Ovary (tissue), 9 donors: ENCODE measurements around the gene CHRM4. TPM values are rescaled to one million over a fixed set of nuclear protein-coding genes. Genes with fewer than 3 reads are reported as not detected.
A peak's percentile ranks its signal among the peaks of the same experiment; 100 is the strongest.

Experiments used
- DNase-seq, 5 donors: peaks; one replicate each; pipeline ENCODE4 v3.0.0-alpha.2; 2019 to 2020
- H3K27ac ChIP-seq, 2 donors: fragments of 200-600 bp; one replicate each; pipeline versions ENCODE4 v1.5.1 to v1.8.0; 2019 to 2022
- H3K27me3 ChIP-seq: fragments of 200-600 bp; one replicate; pipeline ENCODE4 v1.8.0; 2022
- H3K36me3 ChIP-seq: fragments of 200-600 bp; sonication (generic); one replicate; pipeline ENCODE4 v1.5.1; 2019
- H3K4me1 ChIP-seq: one replicate; pipeline ENCODE4 v1.8.1; 2013; ENCODE audit warnings: mild to moderate bottlenecking, moderate library complexity; ENCODE audit not compliant: insufficient read depth
- H3K4me3 ChIP-seq: fragments of 200-600 bp; sonication (generic); one replicate; pipeline ENCODE4 v1.5.1; 2017
- H3K9me3 ChIP-seq, 2 donors: fragments of 200-600 bp in 1 of 2; sonication (generic) in 1 of 2; one replicate each; pipeline versions ENCODE4 v1.5.1 to v1.8.1; 2013 to 2019; ENCODE audit warnings: mild to moderate bottlenecking in 1 of 2, moderate library complexity in 1 of 2
- EP300 ChIP-seq: sonication (generic); formaldehyde crosslinking; IDR thresholded peaks from one replicate; pipeline ENCODE4 v1.6.1; 2017; ENCODE audit warnings: antibody characterized with exemption
- POLR2A ChIP-seq: fragments of 450-650 bp; IDR thresholded peaks from one replicate; pipeline ENCODE4 v1.6.1; 2017; ENCODE audit warnings: antibody characterized with exemption, mild to moderate bottlenecking, moderate library complexity
- WGBS, 3 donors: extraction: QIAGEN DNeasy Blood & Tissue Kit in 1 of 3; methylation state at CpG; one replicate each; pipeline versions ENCODE4 v1.1.5 to v1.1.7; 2013 to 2017; 5-methylcytosine and 5-hydroxymethylcytosine counted together
- intact Hi-C, 4 donors: fragments of 100-400 bp; cut with DNase I; formaldehyde crosslinking; loops; one replicate each; pipeline versions ENCODE4 v1.11.0 to v1.15.1; 2022 to 2023
- polyA plus RNA-seq, 2 donors: library from polyadenylated mRNA; stranded (reverse); fragments of 200-250 nt in 1 of 2; fragments of 350-450 nt in 1 of 2; fragmentation: Illumina TruSeq in 1 of 2; extraction: RNeasy Lipid Tissue Mini Kit (QIAGEN cat#74804) in 1 of 2; gene quantifications; one replicate each; pipeline ENCODE4 v1.2.3, GENCODE V29; 2013 to 2014
- total RNA-seq, 7 donors: library from RNA; depleted of rRNA in 2 of 7; stranded (reverse); fragments of >200 nt in 2 of 7; fragmentation: NEBNext Ultra II Directional in 3 of 7; extraction: Animal tissue kit (Norgen Biotek cat#: 25700) in 3 of 7; gene quantifications; one replicate each; pipeline versions ENCODE4 v1.1.0 to v1.2.4, GENCODE V29; 2016 to 2023
- TF ChIP-seq, protein P1 (sequence below), 3 donors: fragments of 450-650 bp in 2 of 3; fragments of 200-600 bp in 1 of 3; IDR thresholded peaks; one replicate each; pipeline versions ENCODE4 v1.5.1 to v1.8.0; 2016 to 2022; ENCODE audit warnings: antibody characterized with exemption in 3 of 3, mild to moderate bottlenecking in 1 of 3
- donor health status: DM: no; HTN: no; CAD: no; lungs with moderate emphysema.
- donor health status: DM: no; HTN: no; CAD: no.
- donor health status: Bipolar disorder and iron deficiency.
- donor health status: DM: yes; HTN: yes; CAD: no.
- donor health status: DM: no; HTN: no; CAD: no.
- donor health status: DM: yes; HTN: yes; CAD: no.

CHRM4 gene
- total and polyA plus RNA-seq, 9 donors = 0.16 to 0.42 (median 0.21) TPM; not detected in 3

DNA sequence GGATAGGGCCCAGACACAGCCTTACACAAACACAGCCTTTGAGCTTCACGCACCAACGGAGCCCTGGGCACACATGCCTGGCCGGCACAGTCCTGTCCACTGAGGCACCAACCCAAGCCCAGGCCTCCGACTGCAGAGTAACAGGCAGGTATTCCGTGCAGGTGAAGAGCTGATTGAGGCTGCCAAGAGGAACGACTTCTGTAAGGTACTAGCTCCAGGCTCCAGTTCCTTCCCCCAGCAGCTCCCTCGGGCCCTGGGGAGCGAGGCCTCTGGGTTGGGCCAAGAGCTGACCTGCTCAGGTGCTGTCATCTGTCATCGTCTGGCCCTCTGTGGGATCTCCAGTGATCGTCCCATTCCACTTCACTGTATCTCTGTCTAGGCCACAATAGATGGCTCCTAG is 13.3 kb downstream of the CHRM4 start:
- TF ChIP-seq EP300 (no peak), POLR2A (no peak)
- TF ChIP-seq, protein P1, sequence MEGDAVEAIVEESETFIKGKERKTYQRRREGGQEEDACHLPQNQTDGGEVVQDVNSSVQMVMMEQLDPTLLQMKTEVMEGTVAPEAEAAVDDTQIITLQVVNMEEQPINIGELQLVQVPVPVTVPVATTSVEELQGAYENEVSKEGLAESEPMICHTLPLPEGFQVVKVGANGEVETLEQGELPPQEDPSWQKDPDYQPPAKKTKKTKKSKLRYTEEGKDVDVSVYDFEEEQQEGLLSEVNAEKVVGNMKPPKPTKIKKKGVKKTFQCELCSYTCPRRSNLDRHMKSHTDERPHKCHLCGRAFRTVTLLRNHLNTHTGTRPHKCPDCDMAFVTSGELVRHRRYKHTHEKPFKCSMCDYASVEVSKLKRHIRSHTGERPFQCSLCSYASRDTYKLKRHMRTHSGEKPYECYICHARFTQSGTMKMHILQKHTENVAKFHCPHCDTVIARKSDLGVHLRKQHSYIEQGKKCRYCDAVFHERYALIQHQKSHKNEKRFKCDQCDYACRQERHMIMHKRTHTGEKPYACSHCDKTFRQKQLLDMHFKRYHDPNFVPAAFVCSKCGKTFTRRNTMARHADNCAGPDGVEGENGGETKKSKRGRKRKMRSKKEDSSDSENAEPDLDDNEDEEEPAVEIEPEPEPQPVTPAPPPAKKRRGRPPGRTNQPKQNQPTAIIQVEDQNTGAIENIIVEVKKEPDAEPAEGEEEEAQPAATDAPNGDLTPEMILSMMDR (IDR thresholded peaks at IDR 0.05) = no peak
- no peaks in the 10 kb centered on the region for H3K36me3 ChIP-seq
- no peaks in the 10 kb centered on the region for H3K27me3 ChIP-seq
- H3K27ac ChIP-seq = no peak overlapping the region
- peaks cover 6% of the 10 kb centered on the region for H3K4me1 ChIP-seq
- H3K4me3 ChIP-seq = no peak overlapping the region
- DNase-seq = peak in 1 of 5 donors; percentile 30
- H3K9me3 ChIP-seq = no peaks in the 10 kb centered on the region
- intact Hi-C loops = loop anchor here in 1 of 4 donors (10.0 kb wide), 1 partner anchor 167 kb away; no protein-coding TSS in a partner anchor
- WGBS, 3 donors = 86 to 92% (median 88%) methylated on average over 10 of the region's 10 CpGs

DNA sequence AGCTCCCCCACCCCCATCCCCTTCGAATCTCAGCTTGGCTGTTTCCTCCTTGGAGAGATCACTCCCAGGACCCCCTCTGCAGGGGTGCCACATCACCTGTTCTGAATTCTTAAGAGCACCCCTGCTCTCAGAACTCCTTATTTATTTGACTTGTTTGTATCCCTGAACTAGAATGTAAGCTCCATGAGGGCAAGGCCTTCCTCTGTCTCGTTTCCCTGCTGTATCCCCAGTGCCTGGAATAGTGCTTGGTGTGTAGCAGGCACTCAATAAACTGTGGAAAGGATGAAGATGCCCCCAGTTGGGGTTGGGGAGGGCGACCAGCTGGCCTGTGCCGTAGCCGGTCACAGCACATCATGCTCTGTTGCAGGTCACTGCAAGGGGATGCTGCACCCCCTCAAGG is 13.7 kb downstream of the CHRM4 start:
- no peaks in the 10 kb centered on the region for H3K36me3 ChIP-seq

DNA sequence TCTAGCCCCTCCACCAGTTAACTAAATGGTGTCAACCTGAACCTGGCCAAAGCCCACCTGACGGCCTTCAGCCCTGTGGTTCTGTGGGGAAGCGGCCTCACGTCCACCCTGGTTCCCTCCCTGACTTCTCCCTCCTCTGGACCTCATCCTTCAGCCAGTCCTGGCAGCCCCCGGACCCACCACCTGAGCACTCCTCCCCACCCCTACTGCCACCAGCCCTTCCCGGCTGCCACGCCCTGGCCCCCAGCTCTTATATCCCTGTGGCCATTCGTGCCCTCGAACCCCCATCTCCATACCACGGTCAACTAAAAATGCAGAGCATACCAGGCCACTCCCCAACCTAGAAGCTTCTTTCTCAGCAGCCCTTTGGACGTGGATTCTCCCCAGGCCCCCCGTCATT is 14.3 kb downstream of the CHRM4 start:
- no peaks in the 10 kb centered on the region for H3K27me3 ChIP-seq
- H3K4me3 ChIP-seq = no peak overlapping the region
- no peaks in the 10 kb centered on the region for H3K36me3 ChIP-seq
- intact Hi-C loops = loop anchor here in 1 of 4 donors (10.0 kb wide), 1 partner anchor 168 kb away; no protein-coding TSS in a partner anchor
- peak in 1 of 5 donors; percentile 26 for DNase-seq
- no peak overlapping the region for H3K27ac ChIP-seq
- no peaks in the 10 kb centered on the region for H3K4me1 ChIP-seq
- TF ChIP-seq POLR2A (no peak), EP300 (no peak)
- TF ChIP-seq, protein P1 (IDR thresholded peaks at IDR 0.05) = no peak
- no peaks in the 10 kb centered on the region for H3K9me3 ChIP-seq
- 90 to 92% (median 90%) methylated on average over 11 of the region's 11 CpGs for WGBS, 3 donors

More for the DNA sequence above, 13.7 kb downstream of the CHRM4 start:
- intact Hi-C loops = loop anchor here in 1 of 4 donors (10.0 kb wide), 1 partner anchor 167 kb away; no protein-coding TSS in a partner anchor
- H3K4me3 ChIP-seq = no peak overlapping the region
- no peak for DNase-seq
- peaks cover 2% of the 10 kb centered on the region for H3K4me1 ChIP-seq
- WGBS, 3 donors = 87 to 90% (median 90%) methylated on average over 5 of the region's 5 CpGs
- H3K27ac ChIP-seq = no peak overlapping the region
- no peaks in the 10 kb centered on the region for H3K9me3 ChIP-seq
- TF ChIP-seq POLR2A (no peak), EP300 (no peak)
- TF ChIP-seq, protein P1 (IDR thresholded peaks at IDR 0.05) = no peak
- H3K27me3 ChIP-seq = no peaks in the 10 kb centered on the region

DNA sequence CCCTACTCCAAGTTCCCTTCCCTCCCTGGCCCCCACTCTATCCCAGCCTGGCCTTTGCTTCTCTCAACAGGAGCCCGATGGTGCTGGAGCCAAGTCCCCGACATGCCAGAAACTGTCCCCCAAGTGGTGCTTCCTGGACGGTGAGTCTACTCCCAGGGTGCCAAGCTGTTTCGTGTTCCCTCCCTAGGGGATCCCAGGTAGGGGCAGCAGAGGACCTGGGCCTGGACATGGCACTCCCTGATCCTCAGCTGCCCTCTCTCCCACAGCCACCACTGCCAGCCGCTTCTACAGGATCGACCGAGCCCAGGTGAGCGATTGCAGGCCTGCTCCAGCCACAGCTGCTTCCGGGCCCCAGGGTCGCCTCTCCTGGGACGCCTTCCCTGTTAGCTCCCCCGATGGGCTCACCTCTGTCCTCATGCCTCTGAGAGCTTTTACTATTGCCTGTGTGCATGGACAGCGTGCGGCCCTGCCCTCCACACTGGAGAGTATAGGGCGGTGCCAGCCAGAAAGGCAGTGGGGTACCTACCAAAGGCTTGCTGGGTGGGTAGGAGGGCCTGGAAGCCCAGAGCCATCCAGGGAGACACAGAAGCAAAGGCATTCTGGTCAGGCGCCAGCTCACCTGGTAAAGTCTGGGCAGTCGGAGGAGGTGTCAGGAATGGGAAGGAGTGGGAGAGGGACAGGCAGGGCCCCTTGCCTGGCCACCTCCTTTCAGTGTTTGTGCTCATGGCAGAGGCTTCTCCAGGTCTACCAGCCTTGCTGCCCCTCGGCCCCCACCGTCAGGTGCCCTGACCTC is 15.1 kb downstream of the CHRM4 start:
- Histone ChIP-seq H3K4me1 (no peaks in the 10 kb centered on the region), H3K9me3 (no peaks in the 10 kb centered on the region), H3K4me3 (no peak overlapping the region), H3K27me3 (no peaks in the 10 kb centered on the region), H3K36me3 (no peaks in the 10 kb centered on the region), H3K27ac (no peak overlapping the region)
- DNase-seq = peak in 1 of 5 donors; percentile 25
- 83 to 89% (median 84%) methylated on average over 19 of the region's 19 CpGs for WGBS, 3 donors
- TF ChIP-seq EP300 (no peak), POLR2A (no peak)
- TF ChIP-seq, protein P1 (IDR thresholded peaks at IDR 0.05) = no peak
- intact Hi-C loops = loop anchor here in 1 of 4 donors (10.0 kb wide), 1 partner anchor 168 kb away; no protein-coding TSS in a partner anchor
